A549 (cell line): Measurements from ENCODE around the gene LRRC3B.

Experiments used
- CHD4 ChIP-seq: fragments of 200-600 bp; sonication (generic); IDR thresholded peaks from 2 replicates; pipeline ENCODE4 v1.6.1; 2016; ENCODE audit warnings: antibody characterized with exemption, mild to moderate bottlenecking, borderline replicate concordance
- CTCF ChIP-seq: fragments of >200 bp; sonication (Bioruptor Twin); formaldehyde crosslinking; IDR thresholded peaks from 3 replicates; pipeline ENCODE4 v1.5.1; 2016
- ELK1 ChIP-seq: fragments of 150-350 bp; IDR thresholded peaks from 2 replicates; pipeline ENCODE4 v1.6.1; 2014; ENCODE audit warnings: low read depth, mild to moderate bottlenecking, low read length
- RAD21 ChIP-seq, 2 experiments: fragments of >200 bp in 1 of 2; sonication (Bioruptor Twin) in 1 of 2; formaldehyde crosslinking in 1 of 2; IDR thresholded peaks in 1 of 2; conservative IDR thresholded peaks in 1 of 2; 2 replicates in 1 of 2; 3 replicates in 1 of 2; pipeline ENCODE4 v1.6.1; 2012 to 2018; ENCODE audit warnings: inconsistent platforms in 1 of 2

- no peak for TF ChIP-seq ELK1
- no peak for TF ChIP-seq RAD21 (conservative IDR thresholded peaks at IDR 0.05 in 1 of 2, IDR thresholded peaks at IDR 0.05 in 1 of 2)
- no peak for TF ChIP-seq CTCF
- TF ChIP-seq CHD4: no peak
Observed at GRCh38 chr3:26579116-26579515, 43.5 kb upstream of the LRRC3B start.
